Activated T-cell treated with anti-CD3 and anti-CD28 coated beads, Interleukin-2, amount 50 U/mL, for 1 hour (primary cell): ENCODE measurements around the gene CAMSAP3.

Source experiments
- DNase-seq: peaks from one replicate; pipeline ENCODE4 v3.0.0-alpha.2; 2020

The CAMSAP3 gene

DNA sequence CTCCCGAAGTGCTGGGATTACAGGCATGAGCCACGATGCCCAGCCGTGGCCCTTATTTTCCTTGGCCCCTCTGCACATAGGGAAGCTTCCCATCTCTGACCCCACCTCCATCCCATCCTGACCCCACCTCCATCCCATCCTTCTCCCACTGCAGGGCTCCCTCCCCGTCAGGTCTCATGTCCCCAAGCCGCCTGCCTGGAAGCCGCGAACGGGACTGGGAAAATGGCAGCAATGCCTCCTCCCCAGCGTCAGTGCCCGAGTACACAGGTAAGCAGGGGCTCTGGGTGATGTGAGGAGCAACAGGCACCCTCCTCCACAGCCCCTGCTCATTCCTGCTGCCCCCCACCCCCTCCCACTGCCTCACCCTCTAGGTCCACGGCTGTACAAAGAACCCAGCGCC lies 21.5 kb downstream of the CAMSAP3 start:
- DNase-seq: no peak

DNA sequence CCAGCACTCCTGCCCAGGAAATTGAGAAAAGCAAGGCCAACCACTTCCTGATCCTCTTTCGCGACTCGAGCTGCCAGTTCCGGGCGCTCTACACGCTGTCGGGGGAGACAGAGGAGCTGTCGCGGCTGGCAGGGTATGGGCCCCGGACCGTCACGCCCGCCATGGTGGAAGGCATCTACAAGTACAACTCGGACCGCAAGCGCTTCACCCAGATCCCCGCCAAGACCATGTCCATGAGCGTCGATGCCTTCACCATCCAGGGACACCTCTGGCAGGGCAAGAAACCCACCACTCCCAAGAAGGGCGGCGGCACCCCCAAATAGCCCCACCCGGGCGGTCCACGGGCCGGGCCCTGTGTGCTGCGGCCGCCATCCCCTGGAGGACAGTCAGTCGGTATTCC lies 22.1 kb downstream of the CAMSAP3 start:
- no peak for DNase-seq

DNA sequence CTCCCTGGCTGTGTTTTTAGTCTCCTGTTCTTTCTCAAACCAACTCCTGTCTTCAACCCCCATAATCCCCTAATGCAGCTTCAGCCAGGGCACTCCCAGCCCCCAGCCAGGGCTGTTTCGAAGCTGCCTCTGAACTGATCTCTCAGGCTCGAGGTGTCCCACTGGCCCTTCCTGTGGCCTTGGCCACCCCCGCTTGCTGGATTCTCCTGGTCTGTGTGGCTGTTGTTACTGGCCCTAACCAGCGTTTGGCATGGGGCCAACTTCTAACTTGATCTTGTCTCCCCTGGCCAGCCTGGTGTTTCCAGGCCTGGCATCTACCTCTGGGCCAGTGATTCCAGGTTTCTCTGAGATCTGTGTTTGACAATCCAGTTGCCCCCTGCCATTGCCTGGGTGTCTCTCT lies 22.7 kb downstream of the CAMSAP3 start:
- no peak for DNase-seq

DNA sequence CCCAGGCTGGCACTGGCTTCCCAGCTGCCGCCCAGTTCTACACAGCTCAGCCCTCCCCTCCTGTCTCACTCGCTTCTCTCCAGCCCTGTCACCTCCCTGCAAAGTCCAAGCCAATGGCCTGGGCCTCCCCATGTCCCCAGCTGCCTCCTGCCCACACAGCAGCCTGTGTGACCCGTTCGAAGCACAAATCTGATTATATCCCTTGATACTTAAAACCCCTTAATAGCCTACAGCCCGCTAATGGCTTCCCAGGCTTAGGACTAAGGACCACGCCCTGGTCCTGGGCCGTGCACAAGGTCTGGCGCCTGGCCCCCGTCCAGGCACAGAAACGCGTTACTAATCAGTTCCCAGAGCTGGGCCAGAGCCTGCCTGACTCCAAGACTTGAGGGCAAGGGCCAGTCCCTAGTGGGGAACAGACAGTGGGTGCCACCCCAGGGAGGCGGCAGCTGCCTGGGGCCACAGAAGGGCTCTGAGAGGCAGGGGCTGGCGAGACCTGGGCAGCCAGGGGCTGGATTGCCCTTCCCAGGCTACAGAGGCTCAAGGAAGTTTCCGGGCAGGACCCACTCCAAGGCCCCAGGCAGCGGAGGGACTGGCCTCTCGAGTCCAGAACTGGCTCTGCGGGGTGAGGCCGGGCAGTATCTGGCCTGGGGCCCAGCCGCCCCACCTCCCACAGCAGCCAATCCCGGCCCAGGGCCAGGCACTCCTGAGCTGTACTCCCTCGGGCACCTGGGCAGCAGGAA lies 23.3 kb downstream of the CAMSAP3 start:
- no peak for DNase-seq

DNA sequence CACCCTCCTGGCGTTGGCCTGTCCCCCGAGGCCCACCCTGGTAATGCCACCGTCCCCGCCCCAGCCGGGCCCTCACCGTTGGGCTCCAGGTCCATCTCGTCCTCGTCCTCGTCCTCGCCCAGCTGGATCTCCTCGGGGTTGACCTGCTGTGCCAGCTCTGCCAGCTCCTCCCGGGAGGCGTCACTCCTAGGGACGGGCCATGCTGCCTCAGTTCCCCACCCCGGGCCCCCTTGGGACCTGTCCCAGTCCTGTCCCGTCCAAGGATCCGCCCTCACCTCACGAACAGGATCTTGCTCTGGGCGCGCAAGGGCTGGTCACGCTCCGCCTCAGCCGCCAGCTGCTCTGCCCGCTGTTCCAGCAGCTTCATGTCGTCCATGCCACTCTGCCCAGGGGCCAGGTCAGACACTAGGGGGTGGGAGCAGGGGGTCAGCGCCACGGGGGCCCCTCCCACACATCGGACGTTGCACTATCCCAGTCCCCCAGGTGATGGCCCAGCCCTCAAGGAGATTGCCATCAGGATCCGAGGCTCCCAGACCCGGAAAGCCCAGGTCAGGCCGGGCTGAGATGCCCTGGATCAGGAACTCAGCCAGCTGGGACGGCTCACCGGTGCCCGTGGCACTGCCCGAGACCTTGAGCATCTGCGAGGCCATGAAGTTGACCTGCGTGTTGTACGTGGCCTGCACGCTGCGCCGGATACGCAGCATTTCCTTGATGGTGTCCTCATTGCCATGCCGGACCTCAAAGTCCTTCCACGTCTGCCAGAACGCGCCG lies 24.2 kb downstream of the CAMSAP3 start:
- no peak for DNase-seq

DNA sequence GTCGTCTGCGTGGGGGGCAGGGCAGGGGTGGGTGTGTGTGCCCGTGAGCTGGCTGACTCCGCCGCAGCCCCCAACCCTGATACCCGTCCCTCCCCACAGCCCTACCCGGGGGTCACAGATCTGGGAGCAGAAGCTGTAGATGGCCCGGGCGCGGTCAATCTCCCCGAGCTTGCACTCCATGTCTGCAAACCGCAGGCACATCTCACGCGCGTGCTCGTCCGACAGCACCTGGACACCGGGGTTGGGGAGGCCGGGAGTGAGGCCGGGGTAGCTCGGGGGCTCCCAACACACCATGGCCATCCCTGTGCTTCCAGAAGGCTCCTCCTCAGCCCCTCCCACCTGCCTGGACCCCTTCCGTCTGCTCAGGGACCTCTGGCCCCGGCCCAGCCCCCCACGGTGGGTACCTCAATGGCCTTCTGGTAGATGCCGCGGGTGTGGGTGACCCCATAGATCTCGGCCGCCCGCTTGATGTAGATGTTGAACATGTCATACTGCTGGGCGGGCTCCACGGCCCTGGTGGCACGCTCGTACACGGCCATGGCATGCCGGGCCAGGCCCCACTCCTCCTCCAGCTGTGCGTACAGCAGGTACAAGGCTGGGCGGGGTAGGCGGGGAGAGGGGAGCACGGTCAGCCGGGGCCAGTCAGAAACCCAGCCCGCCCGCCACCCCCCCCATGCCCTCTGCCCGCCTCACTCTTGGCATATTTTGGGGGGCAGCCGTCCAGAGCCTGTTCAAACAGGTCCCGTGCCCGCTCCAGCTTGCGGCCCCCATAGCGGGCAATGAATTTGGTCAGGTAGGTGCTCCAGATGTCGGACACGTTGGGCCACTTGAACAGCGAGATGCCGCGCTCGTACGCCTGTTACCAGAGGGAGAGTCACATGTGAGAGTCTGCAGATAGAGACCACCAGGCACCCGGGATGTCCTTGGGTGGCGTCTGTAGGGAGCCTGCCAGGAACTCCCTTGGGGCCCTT lies 25.1 kb downstream of the CAMSAP3 start:
- DNase-seq: no peak

DNA sequence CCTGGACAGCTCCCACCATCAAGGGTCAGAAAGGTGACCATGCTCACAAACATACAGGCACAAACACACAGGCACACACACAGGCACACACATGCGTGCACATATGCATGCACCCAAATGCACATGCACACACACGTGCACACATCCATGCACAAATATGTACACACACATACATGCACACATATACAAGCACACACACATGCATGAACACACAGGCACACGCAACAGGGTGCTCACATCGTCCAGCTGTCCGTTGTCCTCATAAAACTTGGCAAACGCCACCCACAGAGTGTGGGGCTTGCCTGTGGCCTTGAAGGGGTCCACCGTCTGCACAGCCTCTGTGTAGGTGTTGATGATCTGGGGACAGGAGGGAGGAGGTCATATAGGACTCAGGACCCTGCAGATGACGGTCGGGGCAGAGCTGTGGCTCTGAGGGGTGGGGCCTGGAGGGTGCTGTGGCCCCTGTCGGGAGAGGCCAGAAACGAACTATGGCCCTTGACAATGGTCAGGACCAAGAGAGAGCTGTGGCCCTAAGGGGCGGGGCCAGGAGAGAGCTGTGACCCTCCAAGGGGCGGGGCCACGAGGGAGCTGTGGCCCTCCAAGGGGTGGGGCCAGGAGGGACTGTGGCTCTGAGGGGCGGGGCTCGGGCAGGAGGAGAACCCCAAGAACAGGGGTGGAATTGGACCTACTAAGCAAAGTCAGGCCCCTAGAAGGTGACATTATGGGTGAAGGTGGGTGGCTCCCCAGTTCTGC lies 27.4 kb downstream of the CAMSAP3 start:
- no peak for DNase-seq

DNA sequence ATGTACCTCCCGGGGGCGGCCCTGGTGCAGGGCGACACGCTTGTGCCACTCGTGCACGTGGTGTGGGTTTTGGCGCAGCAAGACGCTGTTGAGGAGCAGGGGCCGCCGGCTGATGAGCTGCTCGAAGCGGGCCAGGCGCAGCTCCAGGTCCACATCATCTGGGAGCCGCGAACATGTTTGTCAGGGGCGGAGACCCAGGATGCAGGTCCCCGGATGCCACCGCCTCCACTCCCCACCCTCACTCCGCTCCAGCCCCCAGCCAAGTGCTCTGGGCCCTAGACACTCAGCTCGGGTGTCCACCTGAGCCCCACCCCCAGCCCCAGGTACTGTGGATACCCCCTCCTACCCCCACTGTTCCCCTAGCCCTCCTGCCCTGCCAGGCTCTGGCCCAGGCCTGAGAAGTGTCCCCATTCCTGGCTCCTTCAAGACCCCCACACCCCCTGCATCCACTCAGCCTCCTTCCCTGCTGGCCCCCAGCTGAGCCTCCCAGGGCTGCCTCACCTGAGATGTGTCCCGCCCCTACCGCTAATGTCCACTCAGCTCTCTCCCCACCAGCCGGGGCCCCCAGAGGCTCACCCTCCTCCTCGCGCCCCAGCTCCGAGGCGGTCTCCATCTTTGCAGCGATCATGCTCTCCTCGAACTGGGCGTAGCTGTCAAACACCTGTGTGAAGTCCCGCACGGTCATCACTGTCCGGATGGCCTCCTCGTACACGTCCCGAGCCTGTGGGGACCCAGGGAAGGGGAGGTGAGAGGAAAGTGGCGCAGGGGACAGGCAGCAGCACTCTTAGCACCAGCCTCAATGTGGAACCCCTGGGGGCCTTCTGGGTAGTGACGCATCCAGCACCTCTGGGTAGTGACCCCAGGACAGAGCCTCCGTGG lies 28.3 kb downstream of the CAMSAP3 start:
- DNase-seq: no peak

DNA sequence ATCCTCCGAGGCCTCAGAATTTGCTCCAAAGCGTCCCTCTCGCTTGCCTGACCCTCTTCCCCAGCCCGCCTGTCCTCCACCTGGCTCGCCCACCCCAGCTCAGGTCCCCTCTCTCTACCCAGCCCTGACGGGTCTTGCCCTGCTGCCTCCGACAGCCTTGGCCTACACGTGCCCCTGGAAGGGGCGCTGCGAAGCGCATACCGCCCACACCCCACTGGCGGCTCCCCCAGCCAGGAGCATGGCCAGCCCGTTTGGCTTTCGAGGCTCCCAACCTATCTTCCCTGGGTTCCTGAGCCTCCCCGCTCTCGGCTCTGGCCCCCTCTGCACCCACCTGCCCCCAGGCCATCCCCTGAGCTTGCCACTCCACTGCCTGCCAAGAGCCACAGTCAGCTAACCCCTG lies 29.1 kb downstream of the CAMSAP3 start:
- DNase-seq: no peak

DNA sequence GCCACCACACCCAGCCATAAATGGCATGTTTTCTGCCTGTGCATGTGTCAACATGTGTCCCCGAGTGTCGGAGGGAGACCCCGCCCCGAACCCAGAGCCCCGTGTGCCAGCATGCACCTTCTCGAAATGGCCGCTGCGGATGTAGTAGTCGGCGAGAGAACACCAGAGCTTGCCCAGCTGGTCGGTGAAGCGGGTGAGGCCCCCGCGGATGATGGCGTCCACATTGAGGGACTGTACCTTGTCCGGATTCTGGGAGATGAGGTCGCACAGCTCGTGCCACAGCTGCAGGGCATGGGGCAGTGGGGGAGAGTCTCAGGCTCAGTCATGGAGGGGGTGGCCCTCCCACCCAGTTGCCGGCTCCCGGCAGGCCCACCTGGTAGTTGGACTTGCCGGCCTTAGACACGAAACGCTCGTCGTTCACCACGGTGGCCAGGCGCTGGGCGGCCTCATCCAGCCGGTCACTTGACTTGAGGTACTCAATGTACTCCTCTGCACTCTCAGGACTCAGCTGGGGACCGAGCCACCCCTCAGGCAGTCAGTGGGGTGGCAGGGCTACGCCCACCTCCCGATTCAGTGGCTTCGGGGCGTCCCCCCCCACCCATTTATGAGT lies 30.2 kb downstream of the CAMSAP3 start:
- DNase-seq: no peak

DNA sequence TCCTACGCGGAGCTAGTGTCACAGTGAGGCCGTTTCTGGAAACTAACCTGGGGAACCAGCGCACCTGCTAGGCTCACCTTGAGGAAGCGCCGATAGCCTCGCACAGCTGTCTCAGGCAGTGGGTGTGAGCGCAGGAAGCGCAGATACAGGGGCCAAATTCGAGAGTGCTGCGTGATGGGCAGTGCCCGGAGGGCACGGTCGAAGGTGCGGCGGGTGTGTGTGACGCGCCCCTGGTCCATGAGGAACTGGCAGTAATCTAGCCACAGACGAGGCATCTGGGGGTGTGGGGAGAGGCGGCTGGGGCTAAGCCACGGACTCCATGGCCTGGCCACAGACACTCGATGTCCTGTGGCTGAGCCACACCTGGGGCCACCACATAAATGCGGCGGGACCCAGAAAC lies 31.5 kb downstream of the CAMSAP3 start:
- DNase-seq: no peak

DNA sequence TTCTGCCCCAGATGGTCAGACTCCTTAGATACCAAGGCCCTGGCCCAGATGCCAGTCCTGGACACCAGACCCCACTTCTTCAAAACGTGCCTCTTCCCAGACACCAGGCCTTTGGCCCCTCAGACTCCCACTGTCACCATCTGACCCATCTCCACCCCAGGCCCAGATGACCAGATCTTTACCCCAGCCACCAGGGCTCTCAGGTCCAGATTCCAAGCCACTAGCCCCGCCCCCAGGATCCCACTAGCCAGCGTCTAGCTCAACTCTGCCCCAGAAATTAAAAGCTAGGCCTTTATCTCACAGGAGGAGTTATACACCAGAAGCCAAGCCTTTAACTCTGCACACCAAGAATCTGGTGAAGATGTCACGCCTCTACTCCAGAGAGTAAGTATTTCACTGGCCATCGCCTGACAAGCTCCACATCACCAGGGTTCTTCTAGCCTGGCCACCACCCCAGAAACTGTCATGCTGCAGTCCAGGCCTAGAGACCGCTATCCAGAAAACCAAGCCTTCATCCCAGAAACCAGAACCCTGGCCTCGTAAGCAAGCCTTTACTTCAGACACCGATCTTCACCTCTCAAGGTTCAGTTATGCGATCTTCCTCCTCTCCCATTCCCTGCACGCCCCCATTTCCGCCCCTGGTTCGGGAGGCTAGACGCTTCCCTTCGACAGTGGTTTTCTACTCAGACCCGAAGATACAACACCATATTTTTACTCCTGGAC lies 33.1 kb downstream of the CAMSAP3 start:
- no peak for DNase-seq

DNA sequence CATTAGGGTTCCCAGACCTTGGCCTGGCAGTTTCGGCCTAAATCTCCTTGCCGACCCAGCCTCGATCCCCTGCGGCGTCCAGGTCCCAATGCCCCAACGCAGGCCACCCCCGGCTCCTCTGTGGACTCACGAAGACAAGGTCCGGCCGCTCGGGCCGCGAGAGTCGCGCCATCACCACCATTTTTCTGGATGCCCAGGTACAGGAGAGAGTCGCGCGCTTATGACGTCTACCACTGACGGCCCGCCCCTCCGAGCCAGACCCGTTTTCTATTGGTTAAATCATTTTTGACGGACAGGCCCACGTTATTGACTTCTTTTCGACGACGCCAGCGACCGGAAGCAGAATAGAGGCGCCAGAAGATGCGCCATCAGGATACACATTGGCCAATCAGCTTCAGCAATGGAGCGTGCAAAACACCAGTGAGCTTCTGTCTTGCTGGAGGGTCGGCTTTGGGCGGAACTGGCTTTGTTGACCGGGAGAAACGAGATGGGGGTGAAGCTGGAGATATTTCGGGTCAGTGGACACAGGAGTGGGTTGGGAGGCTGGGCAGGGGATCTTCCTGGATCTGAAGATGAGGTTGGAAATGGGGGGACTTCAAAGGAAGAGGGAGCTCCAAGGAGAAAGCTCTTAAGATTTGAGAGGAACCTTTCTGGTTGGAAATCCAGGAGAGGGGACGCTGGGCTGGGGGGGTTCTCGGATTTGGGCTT lies 33.8 kb downstream of the CAMSAP3 start, which contains the start of the genes PET100 and XAB2:
PET100 (plus strand) TSS at position 447 of the 708 bp plus-strand sequence; CDS start at position 488, 41 bp downstream.
XAB2 (minus strand) TSS at position 199 of the 708 bp plus-strand sequence; CDS start at position 181, 18 bp downstream.
- peak; percentile 91 for DNase-seq

DNA sequence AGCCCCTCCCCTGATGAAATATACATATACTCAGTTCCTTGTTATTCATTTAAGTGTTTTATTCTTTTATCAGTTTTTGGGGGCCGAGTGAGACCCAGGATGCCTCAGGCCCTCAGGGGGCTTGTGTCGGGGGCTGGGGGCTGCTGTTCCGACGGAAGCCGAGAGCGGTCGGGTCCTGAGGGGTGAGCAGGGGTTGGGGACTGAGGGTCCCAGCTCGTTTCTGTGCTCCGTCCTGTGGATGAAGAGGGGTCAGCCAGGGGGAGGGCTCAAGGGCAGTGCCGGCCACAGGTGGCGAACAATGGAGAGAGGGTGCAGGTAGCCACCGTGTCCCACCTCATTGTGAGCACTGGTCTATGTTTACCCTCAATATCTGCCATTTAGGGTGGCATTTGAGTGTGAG lies 35.9 kb downstream of the CAMSAP3 start:
- DNase-seq: no peak

DNA sequence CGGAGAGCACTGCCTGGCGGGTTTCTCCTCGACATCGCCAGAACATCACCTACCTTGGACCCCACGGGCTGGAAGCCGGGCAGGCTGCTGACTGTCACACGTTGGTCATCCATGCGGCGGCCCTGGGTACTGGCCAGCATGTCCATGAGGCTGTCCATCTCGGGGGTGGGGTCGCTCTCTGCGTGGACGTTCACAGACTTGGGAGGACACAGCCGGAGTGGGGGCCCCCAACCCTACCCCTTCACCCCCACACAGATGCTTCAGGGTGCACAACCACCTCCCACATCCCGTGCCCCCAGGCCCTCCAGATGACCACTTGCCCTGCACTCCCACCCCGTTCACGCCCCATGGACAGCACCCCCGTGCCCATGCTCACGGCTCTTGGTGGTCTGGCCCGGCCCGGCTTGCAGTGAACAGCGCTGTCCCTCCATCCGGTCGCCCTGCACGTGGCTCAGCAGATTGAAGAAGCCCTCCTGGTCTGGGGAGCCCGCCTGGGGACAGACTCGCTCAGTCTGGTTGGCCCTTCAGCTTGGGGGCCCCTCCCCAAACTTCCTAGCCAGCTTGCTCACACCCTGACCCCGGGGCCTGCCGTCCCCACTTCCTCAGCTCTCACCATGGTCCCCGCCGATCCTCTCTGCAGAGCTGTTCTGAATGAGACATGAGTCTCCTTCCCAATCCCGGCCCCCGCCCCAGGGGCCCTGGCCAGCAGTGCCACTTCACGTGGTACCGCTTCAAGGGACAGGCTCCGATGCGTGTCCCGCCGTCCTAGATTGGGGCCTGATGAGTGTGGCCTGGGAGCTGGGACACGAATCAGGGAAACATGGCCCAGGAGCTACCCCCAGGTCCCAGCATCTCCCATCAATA lies 36.9 kb downstream of the CAMSAP3 start:
- DNase-seq: no peak

DNA sequence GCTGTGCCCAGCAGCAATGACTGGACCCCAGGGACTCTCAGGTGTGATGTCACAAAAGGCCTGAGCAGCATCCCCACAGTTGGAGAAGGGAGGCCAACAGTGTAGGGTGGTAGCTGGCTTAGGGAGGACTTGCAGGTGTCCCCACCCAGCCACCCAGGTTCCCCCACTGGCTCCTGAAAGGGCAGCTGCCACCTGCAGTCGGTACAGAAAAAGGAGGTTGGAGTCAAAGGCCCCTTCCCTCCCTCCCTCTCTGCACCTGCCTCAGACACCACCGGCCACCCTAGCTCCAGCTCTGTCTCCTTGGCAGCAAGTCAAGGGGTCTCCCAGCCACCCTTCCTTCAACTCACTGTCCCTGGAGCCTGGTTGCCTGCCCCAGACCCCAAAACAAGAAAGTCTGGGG lies 38.0 kb downstream of the CAMSAP3 start, which contains the start of gene PCP2:
PCP2 (minus strand) TSS at position 22 of the 400 bp plus-strand sequence. CDS start 262 bp downstream, outside the sequence.
- DNase-seq: no peak

DNA sequence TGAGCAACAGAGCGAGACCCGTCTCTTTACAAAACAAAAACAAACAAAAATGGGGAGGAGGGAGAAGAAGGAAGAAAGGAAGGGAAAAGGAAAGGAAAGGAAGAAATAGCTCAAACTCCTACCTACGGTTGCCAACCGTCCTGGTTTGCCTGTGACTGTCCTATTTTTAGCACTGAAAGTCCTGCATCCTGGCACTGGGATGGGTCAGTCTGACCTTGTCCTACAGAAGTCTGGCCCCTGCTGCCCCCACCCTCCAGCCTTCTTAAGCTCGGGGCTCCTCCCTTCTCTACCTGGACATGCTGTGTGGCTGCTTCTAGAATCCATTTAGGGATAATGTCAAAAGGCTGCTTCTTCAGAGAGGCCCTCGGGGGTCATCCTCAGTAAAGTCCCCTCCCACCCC lies 40.0 kb downstream of the CAMSAP3 start:
- no peak for DNase-seq

DNA sequence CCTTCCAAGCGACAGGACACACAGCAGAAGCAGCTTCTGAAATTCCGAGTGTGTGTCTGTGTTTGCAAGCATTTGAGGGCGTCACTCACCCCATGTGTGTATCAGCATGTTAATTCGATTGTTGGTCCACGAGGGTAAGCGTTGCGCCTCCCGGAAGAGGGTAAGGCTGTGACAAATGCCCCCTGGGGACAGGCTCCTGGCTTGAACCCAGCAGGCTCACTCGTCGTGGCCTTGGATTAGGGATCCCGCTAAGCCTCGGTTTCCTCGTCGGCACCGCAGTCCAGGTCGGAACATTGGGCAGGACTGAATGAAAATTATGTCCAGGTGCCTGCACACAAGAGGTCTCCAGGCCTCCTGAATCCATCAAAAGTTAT lies 40.6 kb downstream of the CAMSAP3 start:
- no peak for DNase-seq
